KMS-11 (cell line): ENCODE data around the gene U2AF2.

Experiments used
- H2AFZ ChIP-seq: fragments of 200-600 bp; sonication (generic); 2 replicates; pipeline ENCODE4 v1.6.1; 2016; ENCODE audit warnings: antibody characterized with exemption, mixed run types, low read depth
- H3K27ac ChIP-seq: fragments of 200-600 bp; sonication (generic); 2 replicates; pipeline ENCODE4 v1.6.1; 2016; ENCODE audit warnings: mild to moderate bottlenecking, mixed run types
- H3K27me3 ChIP-seq: fragments of 200-600 bp; sonication (generic); 2 replicates; pipeline ENCODE4 v1.6.1; 2017; ENCODE audit warnings: mild to moderate bottlenecking, low read depth, mixed run types, moderate library complexity; ENCODE audit not compliant: insufficient read depth
- H3K36me3 ChIP-seq: fragments of 200-600 bp; sonication (generic); 2 replicates; pipeline ENCODE4 v1.6.1; 2017; ENCODE audit warnings: mild to moderate bottlenecking, mixed run types; ENCODE audit not compliant: insufficient read depth
- H3K4me1 ChIP-seq: fragments of 200-600 bp; sonication (generic); 2 replicates; pipeline ENCODE4 v1.6.1; 2016; ENCODE audit warnings: mild to moderate bottlenecking, low read depth, mixed run types; ENCODE audit not compliant: poor library complexity, severe bottlenecking
- H3K4me2 ChIP-seq: fragments of 200-600 bp; sonication (generic); 2 replicates; pipeline ENCODE4 v1.7.0; 2016; ENCODE audit warnings: mild to moderate bottlenecking, mixed run types
- H3K4me3 ChIP-seq: fragments of 200-600 bp; sonication (generic); IDR thresholded peaks from 2 replicates; pipeline ENCODE4 v1.6.1; 2017; ENCODE audit warnings: low read depth, low read length, mixed read lengths; ENCODE audit not compliant: insufficient read depth
- H3K79me2 ChIP-seq: fragments of 200-600 bp; sonication (generic); 2 replicates; pipeline ENCODE4 v1.6.1; 2016; ENCODE audit warnings: low read depth, mixed run types; ENCODE audit not compliant: insufficient read depth
- H3K9ac ChIP-seq: fragments of 200-600 bp; sonication (generic); 2 replicates; pipeline ENCODE4 v1.6.1; 2016; ENCODE audit warnings: mild to moderate bottlenecking, mixed run types
- H4K20me1 ChIP-seq: fragments of 200-600 bp; sonication (generic); 2 replicates; pipeline ENCODE4 v1.6.1; 2016; ENCODE audit warnings: mild to moderate bottlenecking, mixed run types; ENCODE audit not compliant: insufficient read depth
- TF ChIP-seq, protein P1 (sequence below): fragments of 200-600 bp; sonication (generic); conservative IDR thresholded peaks from 2 replicates; pipeline ENCODE4 v1.6.1; 2017; ENCODE audit warnings: low read depth, mild to moderate bottlenecking, antibody characterized with exemption, low read length, moderate library complexity, mixed read lengths

The U2AF2 gene

DNA sequence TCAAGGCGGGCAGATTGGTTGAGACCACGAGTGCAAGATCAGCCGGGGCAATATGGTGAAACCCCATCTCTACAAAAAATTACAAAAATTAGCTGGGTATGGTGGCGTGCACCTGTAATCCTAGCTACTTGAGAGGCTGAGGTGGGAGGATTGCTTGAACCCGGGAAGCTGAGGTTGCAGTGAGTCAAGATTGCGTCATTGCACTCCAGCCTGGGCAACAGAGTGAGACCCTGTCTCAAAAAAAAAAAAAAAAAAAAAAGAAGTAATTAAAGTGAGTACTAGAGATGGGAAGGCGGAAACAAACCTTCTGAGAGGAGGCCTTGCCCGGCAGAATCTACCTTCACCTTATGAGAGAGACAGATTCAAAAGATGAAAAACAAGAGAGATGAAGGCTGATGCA, 68.7 kb downstream of the U2AF2 start:
- Histone ChIP-seq H4K20me1 (no peaks in the 10 kb centered on the region), H3K36me3 (no peaks in the 10 kb centered on the region), H3K79me2 (no peaks in the 10 kb centered on the region), H3K4me3 (no peak overlapping the region), H3K27ac (no peak overlapping the region), H3K9ac (no peak overlapping the region), H3K4me2 (no peak overlapping the region), H2AFZ (no peak overlapping the region), H3K27me3 (no peaks in the 10 kb centered on the region), H3K4me1 (no peaks in the 10 kb centered on the region)
- TF ChIP-seq, protein P1, sequence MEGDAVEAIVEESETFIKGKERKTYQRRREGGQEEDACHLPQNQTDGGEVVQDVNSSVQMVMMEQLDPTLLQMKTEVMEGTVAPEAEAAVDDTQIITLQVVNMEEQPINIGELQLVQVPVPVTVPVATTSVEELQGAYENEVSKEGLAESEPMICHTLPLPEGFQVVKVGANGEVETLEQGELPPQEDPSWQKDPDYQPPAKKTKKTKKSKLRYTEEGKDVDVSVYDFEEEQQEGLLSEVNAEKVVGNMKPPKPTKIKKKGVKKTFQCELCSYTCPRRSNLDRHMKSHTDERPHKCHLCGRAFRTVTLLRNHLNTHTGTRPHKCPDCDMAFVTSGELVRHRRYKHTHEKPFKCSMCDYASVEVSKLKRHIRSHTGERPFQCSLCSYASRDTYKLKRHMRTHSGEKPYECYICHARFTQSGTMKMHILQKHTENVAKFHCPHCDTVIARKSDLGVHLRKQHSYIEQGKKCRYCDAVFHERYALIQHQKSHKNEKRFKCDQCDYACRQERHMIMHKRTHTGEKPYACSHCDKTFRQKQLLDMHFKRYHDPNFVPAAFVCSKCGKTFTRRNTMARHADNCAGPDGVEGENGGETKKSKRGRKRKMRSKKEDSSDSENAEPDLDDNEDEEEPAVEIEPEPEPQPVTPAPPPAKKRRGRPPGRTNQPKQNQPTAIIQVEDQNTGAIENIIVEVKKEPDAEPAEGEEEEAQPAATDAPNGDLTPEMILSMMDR = no peak
